GM21515 (cell line): ENCODE results near the gene IKBKE.

Source experiments
- ATAC-seq: cut with Tn5 transposase; IDR thresholded peaks from one replicate; pipeline ENCODE4 v1.9.1; 2021; ENCODE audit not compliant: unreplicated experiment

Gene IKBKE

DNA sequence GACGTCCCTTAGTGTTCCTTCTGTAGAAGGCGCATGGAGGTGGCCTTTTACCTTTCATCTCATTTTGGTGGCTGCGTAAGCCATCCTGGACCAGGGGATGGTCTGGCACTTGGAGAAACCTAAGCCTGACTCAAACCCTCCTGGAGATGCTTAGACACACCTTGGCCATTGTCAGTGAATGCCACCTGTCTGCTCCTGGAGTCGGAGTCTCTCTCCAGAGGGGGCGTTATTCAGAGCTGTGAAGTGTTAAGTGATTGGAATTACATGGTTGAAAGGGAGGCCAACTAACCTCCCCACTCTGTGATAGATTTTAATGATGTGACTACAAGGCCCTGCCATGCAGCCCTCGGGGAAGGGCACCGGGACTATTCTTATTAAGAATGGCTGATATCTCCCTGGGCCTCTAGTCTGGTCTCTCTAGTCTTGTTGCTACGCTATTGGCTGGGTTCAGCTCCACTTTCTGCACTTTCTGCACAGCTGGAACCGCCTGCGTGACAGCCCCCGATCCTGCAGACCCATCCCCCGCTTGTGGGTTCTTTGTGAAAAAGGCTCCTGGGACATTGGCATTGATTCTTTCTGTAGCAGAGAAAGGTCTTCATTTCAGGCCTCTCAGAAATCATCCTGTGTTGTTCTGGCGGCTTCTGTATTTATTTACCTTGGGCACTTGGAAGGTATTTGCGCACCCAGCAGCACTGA, 41.2 kb downstream of the IKBKE start:
- no peak for ATAC-seq

DNA sequence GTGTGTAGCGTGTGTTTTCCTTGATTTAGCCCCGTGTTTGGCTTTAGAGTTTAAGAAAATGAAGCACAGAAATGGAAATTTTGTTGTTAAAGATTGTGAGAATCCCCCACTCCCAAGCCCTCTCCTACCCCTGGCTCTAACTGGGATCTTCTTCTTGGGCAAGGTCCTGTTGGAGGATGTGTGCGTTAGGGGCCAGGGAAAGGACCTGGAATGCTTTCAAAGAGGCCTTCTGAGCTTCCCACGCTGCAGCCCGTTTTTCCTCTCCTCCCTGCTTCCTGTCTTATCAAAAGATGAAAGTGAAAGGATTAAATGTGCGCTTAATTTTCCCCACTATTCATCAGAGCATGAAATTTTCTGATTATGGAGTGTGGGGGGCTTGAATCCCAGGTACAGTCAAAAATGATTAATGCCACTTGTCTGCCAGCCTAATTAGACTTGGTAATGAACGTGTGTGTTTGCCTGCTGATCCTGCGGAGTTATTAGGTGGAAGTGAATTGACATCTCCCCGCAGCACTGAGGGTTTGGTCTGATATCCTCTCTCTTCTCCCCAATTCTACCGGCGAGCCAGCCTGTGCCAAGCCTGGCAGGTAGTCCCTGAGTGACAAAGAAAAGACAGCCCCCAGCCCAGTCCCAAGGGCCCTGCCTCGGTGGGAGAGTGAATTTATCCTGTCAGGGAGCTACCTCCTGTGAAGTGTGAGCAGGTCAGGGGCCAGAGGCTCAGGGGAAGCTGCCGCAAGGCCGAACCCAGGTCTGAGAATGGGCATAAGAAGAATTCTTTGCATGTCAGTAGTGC, 42.0 kb downstream of the IKBKE start:
- ATAC-seq, result no peak

DNA sequence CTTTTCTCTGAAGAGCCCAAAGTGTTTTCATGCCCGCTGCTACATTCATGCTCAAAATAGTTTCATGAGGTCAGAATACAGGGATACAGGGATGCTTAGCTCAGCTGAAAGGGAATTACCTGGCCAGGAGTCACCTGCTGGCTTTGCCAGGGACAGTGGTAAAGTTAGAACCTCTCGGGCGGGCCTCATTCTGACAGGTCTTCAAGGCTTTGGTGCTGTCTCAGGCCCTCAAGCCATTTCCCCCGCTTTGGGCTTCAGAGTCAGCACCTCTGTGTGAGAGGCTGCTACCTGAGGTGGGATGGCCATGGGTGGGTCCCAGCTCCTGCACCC, 42.5 kb downstream of the IKBKE start:
- ATAC-seq, result no peak

DNA sequence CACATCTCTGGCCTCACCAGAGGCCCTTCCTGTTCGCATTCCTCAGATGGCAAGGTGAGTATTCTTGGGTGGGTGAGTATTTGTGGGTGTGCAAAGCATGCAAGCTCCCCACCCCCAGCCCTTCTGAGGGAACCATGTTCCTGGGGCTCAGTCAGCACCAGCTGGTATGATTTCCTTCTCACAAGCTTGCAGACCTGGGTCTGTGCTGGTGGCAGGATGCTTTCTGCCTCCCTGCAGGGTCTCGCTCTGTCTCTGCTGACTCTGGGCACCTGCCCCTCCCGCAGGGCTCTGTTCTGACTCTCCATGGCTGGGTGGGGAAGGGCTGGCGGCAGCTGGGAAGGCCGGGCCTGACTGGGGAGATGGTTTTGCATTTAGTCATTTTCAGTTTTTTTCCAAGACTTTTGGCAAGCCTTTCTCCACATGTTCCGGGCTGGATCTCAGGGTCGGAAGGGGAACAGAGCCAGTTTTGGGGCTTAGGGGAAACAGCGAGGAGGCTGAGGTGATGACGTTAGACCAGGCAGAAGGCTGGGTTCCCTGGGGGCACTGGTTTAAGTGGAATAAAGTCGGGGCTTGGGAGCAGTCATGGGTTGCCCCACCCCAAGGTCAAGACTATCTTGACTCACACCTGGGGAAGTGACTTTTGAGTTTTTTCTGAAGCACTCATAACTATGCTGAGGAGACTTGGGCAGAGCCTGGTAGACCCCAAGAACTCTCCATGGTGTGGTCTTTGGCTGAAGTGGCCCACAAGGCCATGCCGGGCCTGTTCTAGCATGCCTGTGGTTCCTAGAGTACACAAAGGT, 43.2 kb downstream of the IKBKE start:
- ATAC-seq, result no peak

DNA sequence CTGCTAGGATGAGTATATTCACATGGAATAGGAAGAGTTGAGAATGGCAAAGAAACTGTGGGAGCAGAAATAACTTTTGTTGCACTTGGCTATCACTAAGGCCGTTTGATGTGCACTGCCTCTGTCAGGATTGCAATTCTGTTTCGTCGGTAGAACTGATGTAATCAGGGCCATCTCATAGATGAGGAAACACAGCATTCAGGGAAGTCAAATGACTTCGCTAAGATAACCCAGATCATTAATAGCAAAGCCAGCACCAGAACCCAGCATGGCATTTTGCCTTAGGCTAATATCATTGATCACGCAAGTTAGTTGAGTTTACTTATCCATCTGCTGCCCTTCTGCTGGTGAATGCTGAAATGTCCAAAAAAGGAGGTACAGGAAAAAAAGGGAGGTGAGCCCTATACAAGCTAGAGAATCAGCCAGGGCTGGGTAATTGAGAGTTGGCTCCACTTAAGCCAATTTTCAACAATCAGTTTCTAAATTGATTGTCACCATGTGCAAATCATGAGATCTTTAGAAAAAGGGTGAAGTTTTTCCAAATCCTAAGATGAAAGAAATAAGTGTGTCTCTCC, 44.6 kb downstream of the IKBKE start:
- ATAC-seq, result no peak

DNA sequence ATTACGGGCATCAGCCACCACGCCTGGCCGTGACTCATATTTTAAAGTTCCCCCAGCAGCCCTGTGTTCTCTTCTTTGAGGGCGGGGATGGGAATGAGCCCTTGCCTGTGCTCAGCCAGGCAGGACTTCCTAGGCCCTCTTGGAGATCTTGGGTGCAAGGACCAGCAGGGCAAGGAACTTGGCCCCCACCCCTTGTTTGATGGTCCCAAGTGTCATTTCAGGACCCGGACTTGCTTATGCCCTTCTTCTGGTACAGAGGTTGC, 46.4 kb downstream of the IKBKE start:
- no peak for ATAC-seq

DNA sequence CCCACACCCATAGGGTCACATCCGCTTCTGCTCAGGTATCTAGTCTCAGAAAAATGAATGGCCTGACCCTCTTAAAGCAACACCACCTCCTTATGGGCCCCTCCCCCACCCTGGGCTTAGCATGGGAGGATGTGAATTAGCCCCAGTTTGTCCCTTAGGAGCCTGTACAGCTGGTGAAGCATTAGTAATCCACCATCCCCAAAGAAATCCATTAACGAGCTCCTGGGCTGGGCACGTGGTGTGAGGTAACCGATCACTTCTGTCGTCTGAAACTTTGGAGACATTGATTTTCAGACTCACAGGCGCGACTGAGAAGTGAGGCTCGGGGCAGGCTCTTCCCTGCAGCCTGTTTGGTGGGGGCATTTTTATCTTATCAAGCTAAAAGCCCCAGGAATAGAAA, 47.5 kb downstream of the IKBKE start:
- no peak for ATAC-seq

DNA sequence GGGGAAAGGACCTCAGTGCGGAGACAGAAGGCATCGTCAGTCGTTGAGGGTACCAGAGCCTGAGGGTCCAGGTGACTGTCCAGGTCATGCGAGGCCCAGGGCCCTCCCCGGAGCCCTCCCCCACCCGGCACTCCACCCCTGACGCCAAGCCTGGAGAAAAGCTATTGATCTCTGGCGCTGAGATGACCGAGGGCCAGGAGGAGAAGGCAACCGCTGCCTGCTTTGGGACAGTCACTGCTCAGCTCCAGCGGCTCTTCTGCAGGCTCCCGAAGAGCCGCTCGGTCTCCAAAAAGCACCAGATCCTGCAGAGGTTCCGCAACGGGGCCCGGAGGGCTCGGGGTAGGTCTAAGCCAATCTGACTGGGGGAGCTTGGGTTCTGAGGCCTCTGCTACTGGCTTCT, 47.9 kb downstream of the IKBKE start:
- ATAC-seq, result no peak

DNA sequence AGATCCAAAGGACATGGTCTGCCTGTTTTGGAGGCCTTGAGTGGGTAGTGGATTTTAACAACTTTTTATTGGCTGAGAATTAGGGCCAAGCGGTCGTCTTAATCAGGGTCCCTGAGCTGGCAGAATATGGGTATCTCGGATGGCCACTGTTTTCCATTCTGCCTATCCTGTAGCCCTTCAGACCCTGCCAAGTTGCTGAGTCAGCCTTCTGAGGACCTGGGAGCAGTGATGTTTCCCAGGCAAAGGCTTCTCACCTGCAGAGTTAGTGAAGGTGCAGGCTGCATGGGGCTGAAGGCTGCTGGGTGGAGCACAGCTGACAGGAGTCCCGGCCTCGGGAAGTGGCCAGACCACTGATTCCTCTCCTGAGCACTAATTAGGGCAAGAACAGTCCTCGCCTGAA, 48.5 kb downstream of the IKBKE start:
- ATAC-seq, result no peak

DNA sequence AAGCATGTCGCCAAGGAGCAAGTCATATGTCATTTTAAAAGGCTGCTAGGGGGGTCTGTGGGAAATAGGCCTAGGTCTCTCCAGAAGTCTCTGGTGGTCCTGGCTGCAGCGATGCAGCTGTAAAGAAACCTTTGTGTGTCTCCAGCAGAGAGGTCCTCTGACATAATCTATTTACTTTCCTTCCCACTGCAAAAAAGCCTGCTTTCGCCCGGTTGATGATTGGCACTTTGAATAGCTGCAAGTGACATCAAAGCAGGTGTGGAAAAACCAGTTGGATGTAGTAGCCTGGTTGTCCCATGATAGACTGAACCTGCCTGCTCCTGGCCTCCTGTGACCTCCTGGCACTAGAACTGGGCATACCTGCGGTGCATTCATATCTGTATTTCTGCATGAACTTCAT, 50.9 kb downstream of the IKBKE start:
- ATAC-seq, result no peak

DNA sequence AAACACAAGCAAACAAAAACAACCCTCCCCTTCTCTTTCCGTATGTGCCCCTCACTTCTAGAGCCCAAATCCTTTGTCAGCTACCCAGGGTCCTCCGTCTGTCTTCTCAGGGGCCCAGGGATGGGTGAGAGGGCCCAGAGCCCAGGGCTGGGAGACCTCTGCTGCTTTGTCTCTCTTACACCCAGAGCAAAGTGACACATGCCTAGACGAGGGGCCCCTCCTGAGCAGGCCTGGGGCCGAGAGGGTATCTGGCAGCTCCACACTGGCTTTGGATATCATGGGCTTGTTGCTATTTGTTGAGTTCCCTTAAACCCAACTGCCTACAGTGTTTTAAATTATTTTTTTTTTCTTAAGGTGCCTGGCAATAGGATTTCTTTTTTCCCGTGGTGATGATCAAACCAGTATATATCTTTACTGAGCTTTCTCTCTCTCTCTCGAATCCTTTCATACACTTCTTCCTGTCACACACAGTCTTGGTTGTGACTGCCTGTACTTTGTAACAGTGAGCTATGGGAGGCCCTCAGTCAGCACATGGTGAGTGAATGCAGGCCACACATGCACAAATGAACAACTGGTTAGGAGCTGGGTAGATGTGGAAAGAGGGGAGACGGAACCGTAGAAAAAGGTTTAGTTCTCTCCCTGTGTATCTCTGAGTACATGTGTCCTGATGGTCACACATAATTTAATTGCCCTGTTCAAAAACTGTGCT, 51.6 kb downstream of the IKBKE start:
- no peak for ATAC-seq

DNA sequence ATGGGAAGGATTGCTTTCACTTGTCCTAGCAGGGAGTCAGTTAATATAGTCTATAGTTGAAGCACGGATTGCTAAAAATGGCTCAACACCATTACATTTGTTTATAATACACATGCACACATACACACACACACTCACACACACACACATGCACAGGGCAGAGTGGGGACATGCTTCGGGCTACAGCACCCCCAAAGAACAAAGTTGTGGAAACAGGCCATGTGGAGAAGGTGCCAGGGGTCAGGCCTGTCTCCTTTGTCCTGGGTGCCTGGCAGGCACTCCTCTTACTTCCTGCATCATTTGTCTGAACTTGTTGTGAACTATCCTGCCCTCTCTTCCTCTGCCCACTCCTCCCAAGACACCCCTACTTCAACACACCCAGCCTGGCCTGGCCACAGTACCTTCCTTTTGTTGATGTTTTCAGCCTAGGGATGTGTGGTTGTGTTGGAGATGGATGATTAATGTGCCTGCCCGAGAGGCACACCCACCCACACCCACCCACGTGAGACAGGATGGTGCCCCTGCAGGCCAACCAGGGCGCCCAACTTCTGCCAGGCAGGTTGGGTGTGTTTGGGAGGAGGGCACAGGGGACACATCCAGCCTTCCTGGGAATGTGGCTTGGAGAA, 54.6 kb downstream of the IKBKE start:
- no peak for ATAC-seq

DNA sequence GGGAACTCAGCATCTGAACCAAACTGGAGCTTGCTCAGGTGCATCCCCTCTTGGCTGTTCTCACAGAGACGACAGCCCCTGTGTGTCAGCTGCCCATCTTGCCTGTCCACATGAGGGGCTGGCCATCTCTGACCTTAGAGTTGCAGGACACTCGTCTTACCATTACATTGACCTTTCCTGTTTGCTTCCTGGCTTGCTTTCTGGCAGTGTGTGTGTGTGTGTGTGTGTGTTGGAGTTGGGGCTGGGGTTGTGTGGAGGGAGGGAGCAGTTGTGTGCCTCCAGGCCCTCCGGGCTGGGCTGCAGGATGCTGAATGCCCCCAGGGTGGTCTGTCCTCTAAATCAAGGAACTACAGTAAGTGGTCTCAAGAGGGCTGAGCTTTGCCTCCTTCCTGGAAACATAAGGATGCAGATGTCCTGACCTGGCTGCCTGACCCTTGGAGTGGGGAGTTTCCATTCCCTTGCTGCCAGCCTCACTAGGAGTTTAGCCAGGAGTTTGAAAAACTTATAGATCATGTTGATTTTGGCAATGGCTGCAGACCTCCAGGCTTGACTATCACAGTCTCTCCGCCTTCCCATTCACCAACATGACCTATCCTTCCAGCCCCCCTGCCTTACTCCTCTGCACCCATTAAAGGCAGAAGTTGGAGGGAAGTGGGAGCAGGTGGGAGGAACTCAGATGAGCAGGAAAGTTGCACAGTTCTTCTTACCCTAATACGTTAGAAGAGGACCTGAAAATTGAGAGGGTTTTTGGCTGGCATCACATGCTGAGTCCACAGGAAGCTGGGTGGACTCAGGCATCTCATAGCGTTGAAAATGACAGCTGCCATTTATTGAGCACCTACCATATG, 56.0 kb downstream of the IKBKE start:
- ATAC-seq, result no peak

DNA sequence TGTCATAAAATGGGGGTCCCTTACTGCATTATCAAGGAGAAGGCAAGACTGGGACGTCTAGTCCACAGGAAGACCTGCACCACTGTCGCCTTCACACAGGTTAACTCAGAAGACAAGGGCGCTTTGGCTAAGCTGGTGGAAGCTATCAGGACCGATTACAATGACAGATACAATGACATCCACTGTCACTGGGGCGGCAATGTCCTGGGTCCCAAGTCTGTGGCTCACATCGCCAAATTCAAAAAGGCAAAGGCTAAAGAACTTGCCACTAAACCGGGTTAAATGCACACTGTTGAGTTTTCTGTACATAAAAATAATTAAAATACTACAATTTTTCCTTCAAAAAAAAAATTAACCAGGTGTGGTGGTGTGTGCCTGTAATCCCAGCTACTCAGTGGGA, 59.1 kb downstream of the IKBKE start:
- ATAC-seq, result no peak

DNA sequence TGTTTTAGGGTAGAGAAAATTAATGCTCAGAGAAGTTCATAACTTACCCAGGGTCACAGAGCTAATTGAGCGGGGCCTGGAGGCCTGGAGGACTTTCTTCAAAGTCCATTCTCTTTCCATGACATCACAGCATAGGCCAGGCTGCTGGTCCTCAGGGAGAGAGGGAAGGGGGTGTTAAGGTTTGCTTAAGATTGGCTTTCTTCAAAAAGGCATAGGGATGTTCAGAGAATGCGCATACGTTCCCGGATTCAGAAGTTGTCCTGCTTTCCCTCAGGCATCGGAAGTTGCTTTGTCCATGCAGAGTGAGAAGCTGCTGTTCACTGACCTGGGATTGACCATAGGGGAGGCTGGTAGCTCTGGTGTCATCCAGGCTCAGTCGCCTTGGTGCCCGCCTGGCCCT, 62.1 kb downstream of the IKBKE start:
- ATAC-seq, result no peak

DNA sequence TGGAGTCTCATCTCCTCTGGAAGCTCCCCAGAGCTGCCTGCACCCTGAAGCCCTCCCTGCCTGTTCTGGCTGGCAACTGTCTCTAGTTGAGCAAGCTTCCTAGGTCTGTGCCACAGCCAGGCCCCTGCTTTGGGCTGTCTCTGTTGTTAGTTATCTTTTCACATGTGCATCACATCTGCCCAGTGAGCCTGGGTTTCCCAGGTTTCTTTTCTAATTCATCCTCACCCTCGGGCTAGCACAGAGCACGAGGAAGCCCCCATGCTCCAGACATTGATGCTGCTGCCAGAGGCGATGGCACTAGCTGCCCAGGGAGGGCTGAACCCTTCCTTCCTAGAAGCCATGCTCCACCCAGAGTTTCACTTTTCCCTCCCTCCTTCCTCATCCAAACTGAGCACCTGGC, 64.3 kb downstream of the IKBKE start:
- no peak for ATAC-seq

DNA sequence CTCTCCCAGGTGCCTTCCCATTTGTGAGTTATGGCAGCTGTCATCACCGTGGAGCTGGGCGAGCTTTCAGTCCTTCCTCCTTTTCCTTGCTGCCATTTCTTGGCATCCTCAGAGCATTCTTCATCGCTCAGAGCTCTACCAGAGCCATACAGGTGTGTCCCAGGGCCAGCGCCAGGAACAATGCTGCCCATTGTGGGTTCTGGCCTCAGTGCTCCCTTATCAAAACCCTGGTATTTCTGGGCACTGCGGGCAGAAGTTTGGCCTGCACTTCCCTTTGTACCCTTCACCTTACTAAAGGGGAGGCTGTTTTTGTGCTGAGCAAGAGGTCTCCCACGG, 65.5 kb downstream of the IKBKE start:
- no peak for ATAC-seq

DNA sequence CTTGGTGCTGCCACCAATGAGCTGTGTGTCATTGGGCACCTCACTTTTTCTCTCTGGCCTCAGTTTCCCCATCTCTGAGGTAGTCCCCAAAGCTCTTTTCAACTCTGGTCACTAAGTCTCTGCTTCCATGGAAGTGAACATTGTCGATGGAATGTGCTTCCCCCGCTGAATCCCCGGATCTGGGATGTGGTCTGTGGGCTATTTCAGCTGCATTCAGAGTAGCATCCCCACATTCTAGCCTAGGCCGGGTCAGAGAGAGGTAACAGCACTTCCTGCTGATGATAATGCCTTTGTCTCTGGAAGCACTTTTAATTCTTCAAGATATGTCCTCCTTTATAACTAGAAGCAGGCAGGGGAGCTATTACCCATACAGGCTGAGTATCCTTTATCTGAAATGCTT, 66.9 kb downstream of the IKBKE start:
- no peak for ATAC-seq

DNA sequence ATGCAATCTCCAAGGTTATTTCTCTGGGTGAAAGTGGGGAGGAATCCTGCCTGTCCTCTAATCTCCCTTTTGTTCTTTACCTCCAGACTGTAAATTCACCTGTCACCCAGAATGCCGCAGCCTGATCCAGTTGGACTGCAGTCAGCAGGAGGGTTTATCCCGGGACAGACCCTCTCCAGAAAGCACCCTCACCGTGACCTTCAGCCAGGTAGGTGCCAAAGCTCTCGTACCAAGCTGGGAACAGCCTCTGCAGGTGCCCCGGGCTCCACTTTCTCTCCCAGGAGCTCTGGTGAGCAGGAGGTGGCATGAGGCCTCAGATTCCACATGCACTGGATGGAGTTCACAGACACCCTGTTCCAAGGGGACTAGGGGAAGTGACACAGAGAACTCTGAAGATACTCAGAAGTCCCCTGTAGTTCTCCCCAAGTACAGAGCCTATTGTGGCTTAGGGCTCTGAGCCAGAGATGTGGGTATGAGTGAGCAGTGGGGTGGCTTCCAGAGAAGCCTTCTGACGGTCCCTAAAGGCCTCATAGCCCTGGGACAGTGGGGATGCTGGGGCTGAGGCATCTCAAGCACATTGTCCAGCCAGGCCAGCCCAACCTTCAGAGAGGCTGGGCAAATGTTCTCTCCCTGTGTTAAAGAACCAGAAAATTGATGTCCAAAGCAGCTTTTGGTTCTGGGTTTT, 68.0 kb downstream of the IKBKE start:
- ATAC-seq, result no peak
